HG03135 (cell line): ENCODE results near the gene EPN3.
A peak's percentile ranks its signal among the peaks of the same experiment; 100 is the strongest.

Experiments used
- ATAC-seq: cut with Tn5 transposase; IDR thresholded peaks from one replicate; pipeline ENCODE4 v1.9.1; 2021; ENCODE audit warnings: mild to moderate bottlenecking, moderate library complexity; ENCODE audit not compliant: unreplicated experiment

The EPN3 gene

DNA sequence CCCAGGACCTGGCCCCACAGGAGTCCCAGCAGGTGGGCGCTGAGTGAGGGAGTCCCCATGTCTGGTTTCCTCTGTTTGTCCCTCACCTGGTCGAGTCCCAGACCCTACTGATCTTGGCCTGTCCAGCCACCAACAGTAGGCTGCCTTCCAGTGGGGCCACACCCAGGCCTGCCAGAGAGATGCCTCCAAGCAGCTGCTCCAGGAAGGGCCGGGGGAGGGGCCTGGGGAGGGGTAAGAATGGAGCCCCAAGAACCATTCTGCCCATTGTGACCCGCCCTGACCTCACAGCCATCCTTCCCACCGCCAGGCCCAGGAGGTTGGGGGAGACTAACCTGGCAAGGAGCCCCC, 15.2 kb downstream of the EPN3 start:
- no peak for ATAC-seq

DNA sequence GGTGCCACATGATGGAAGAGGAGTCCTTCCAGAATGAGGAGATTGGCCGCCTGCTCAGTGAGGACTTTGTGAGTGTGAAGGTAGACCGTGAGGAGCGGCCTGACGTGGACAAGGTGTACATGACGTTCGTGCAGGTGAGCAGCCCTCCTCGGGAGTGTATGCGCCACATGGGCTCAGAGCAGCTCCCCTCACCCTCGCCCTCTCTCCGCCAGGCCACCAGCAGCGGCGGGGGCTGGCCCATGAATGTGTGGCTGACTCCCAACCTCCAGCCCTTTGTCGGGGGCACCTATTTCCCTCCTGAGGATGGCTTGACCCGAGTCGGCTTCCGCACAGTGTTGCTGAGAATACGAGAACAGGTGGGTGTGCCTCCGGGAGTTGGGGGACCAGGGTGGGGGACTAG, 16.3 kb downstream of the EPN3 start:
- ATAC-seq: no peak

DNA sequence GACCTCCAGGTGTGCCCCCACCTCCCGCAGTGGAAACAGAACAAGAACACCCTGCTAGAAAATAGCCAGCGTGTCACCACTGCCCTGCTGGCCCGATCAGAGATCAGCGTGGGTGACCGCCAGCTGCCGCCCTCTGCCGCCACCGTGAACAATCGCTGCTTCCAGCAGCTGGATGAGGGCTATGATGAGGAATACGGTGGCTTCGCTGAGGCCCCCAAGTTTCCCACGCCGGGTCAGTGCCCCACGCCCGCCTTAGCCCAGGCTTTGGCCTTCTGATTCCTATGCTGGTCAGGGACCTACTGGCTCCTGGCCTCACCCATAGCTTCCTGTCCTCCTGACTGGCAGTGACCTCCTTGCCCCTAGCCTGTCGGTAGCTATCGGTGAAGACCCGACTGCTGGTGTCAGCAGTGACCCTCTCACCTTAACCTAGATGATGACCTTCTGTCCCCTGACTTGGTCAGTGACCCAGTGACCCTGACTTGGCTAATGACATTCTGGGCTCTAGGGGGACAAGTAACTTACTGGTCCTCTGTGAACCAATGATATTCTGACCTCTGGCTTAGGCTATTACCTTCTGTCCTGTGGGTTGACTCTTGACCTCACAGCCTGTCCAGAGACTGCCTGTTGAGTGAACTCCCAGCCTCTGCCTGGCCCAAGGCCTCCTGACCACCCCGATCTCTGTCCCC, 16.9 kb downstream of the EPN3 start:
- no peak for ATAC-seq

DNA sequence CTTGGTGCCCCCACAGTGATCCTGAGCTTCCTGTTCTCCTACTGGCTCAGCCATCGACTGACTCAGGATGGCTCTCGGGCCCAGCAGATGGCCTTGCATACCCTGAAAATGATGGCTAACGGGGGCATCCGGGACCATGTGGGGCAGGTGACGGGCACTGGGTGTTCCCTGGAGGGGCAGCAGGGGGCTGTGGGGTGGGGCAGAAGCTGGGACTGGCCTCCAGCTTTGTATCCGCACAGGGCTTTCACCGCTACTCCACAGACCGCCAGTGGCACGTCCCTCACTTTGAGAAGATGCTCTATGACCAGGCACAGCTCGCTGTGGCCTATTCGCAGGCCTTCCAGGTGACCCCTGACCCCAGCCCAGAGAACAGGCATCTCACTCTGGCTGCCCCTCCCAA, 17.4 kb downstream of the EPN3 start:
- ATAC-seq: no peak

DNA sequence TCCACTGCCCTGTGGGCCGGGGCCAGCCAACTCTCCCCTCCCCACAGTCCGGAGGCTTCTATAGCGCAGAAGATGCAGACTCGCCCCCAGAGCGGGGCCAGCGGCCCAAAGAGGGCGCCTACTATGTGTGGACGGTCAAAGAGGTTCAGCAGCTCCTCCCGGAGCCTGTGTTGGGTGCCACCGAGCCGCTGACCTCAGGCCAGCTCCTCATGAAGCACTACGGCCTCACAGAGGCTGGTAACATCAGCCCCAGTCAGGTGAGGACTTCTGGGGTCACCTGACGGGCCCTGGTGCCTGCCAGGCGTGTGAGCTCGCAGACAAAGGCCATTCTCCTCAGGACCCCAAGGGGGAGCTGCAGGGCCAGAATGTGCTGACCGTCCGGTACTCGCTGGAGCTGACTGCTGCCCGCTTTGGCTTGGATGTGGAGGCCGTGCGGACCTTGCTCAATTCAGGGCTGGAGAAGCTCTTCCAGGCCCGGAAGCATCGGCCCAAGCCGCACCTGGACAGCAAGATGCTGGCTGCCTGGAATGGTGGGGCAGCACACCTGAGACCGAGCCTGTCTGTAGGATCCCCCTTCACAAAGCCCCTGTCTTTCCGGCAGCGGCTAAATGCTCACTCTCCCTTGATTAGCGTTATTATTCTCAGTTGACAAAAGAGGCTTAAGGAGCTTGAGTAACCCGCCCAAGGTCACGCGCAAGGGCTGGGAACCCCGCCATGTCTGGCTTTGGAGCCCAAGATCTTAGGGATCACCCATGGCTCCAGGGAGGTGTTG, 18.3 kb downstream of the EPN3 start:
- ATAC-seq: no peak

DNA sequence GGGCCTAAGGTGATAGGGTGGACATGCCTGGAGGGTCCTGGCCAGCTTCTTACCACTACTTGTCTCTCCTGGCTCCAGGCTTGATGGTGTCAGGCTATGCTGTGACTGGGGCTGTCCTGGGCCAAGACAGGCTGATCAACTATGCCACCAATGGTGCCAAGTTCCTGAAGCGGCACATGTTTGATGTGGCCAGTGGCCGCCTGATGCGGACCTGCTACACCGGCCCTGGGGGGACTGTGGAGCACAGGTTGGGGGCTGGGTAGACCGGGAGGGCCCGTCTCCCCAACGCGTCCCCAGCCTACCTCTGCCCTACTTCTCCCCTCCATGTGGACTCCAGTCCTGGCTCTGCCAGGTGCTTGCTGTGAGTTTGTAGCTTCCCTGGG, 18.9 kb downstream of the EPN3 start:
- ATAC-seq: no peak

DNA sequence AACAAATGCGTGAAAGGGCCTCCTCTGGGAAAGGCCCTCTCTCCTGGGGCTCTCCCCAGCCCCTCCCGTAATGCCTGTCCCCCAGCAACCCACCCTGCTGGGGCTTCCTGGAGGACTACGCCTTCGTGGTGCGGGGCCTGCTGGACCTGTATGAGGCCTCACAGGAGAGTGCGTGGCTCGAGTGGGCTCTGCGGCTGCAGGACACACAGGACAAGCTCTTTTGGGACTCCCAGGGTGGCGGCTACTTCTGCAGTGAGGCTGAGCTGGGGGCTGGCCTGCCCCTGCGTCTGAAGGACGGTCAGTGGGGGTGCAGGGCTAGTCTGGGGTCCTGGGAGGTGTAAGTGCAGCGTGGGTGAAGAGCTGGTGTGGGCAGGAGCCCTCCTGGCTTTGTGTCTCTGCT, 19.3 kb downstream of the EPN3 start:
- ATAC-seq: no peak

DNA sequence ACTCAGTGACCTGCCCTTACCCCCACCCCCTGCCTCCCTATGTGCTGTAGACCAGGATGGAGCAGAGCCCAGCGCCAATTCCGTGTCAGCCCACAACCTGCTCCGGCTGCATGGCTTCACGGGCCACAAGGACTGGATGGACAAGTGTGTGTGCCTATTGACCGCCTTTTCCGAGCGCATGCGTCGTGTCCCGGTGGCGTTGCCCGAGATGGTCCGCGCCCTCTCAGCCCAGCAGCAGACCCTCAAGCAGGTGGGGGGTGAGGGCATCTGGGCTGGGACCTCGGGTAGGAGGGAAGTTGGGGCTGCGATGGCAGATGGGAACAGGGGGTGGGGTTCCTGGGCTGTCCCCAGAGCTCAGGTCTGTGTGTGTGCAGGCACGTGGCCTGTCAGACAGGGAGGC, 21.7 kb downstream of the EPN3 start:
- ATAC-seq: no peak

DNA sequence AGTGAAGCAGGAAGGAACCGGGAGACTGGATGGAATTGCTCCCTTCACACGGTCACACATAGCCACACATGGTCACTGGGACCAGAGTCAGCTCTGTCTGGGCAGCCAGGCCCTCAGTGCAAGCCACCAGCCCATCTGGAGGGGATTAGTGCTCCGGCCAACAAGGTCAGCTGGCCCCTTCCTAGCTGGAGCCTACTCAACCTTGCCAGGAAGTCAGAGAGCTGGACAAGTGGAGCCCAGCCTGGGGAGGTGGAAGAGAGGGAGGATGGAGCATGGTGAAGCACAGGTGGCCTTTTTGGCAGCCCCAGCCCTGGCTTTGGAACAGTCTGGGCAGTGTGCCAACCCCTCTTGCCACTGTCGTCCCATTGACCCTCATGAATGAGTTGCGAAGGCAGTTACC, 24.3 kb downstream of the EPN3 start:
- ATAC-seq: no peak

DNA sequence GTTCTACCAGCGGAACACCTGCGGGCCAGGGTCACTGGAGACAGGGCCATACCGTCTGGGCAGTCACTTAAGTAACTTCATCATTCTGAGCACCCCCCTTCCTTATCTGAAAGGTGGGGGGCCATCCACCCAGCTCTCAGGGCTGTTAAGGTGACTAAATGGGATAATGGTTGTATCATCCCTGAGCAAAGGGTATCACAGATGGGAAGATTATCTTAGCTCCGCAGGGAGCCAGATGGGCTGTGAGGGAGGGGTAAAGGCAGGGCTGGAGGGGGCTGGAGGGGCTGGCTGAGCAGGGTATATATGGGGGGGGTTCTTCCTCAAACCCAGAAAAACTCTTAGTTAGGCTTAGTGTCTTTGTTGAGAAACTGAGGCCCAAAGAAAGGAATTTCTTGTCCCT, 25.1 kb downstream of the EPN3 start:
- ATAC-seq: no peak

DNA sequence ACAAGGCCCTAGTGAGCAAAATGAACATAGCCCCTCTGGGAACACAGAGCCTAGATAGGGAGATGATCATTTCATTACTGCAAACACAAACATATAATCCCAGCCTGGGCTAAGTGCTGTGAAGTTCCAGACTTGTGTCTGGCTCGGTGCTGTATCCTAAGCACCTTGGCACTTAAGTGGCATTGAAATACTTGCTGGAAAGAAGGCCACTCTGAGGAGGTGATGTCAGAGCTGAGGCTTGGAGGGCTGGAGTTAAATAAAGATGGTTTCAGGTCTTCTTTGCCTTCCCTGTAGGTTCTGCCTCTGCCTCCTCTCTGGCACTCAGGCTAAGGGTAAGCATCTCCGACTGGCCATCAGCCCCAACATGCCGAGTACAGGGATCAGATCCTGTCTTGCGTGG, 25.6 kb downstream of the EPN3 start:
- ATAC-seq: no peak

DNA sequence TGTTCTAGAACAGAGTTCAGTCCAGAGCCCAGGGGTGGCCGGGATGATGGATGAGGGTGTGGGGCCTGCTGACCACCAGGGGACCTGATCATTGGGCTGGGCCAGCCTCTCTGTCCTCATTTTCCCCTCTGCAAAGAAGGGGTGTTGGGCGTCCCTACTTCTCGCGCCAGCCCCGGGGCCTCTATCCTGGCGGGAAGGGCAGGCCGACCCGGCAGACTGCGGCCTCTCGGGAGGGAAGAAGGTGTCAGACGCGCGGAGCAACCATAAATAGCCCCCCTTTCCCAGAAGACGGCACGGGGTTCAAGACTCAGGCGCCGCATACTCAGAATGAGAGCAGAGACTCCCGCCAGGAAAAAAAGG, 26.0 kb downstream of the EPN3 start:
- no peak for ATAC-seq

DNA sequence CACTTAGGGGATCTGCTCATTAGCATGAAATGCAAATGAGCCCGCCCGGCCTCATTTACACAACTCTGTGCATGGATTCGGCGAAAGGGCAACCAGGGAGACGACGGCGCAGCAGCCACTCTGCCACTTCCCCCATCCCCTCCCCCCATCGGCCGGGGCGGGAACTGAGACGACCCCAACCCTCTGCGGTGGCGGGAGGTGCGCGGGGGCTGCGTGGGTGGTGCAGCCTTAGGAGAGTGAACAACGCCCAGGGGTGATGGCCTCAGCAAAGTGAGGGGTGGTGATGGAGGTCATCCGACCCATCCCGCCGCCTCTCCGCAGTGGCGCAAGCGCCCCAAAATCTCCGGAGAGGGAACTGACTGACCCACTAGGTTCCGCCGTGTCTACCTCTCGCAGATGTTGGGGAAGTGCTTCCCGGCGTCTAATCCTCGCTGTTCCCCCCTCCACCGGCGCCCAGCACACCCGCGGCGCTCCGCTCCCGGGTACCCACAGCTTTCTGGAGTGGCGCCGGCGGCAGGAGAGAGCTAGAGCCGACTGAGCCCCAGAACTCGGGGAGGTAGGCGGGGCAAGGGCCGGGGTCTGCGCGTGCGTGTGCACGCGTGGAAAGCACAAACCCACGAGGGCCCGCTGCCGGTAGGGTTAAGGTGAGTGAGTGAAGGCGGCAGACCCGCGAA, 26.5 kb downstream of the EPN3 start:
- ATAC-seq: no peak

DNA sequence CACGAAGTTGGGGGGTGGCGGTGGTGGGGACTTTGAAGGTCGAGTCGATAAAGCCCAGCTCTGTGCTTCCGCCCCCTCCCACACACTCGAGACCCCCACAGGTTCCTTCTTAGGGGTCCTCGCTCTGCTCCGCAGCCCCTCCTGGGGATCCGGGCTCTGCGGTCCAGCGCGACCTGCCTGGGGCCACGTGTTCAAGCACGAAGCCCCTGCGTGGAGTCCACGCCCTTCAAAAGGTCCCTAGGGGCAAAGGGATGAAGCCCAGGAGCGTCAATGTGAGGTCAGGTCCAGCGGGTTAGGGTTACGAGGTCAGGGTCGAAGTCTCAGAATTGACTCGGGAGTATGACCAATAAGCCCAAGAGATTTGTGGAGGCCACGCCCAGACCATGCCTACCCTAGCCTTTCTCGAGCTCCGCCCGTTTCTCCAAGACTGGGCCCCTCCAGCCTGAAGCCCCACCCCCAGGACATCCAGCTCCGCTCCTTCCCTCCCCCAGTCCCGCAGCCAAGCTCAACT, 27.2 kb downstream of the EPN3 start:
- no peak for ATAC-seq

DNA sequence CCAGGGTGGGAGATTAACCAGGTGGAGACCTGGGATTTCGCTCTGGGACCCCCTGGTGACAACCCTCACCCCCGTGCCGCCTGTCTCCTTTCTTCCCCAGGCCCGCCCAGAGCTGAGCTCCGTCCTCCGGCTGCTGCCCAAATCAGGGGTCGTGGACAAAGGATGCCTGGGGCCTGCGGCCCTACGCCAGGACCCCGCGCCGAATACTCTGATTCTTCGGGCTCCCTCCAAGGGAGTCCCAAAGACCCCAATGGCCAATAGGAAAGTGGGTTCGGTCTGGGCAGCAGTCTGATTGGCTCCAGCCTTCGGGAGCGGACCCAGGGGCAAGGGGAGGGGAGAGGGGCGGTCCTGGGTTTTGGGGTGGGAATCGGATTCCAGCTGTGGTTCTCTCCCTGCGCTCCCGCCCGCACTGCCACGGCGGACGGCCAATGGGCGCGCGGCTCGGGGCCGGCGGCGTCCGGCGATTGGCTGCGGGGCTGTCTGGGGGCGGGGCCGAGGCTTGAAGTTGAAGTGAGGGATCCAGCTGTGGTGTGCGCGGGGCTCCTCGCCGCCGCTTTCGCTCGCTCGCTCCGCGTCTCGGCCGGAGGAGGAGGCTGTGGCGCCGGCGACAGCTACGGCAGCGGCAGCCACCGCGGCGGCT, 27.8 kb downstream of the EPN3 start, which contains the start of gene CACNA1G:
Gene CACNA1G, plus strand, starts transcription at position 531 of the 640 bp plus-strand sequence. CDS start 745 bp downstream, outside the sequence.
- ATAC-seq: peak; percentile 91

DNA sequence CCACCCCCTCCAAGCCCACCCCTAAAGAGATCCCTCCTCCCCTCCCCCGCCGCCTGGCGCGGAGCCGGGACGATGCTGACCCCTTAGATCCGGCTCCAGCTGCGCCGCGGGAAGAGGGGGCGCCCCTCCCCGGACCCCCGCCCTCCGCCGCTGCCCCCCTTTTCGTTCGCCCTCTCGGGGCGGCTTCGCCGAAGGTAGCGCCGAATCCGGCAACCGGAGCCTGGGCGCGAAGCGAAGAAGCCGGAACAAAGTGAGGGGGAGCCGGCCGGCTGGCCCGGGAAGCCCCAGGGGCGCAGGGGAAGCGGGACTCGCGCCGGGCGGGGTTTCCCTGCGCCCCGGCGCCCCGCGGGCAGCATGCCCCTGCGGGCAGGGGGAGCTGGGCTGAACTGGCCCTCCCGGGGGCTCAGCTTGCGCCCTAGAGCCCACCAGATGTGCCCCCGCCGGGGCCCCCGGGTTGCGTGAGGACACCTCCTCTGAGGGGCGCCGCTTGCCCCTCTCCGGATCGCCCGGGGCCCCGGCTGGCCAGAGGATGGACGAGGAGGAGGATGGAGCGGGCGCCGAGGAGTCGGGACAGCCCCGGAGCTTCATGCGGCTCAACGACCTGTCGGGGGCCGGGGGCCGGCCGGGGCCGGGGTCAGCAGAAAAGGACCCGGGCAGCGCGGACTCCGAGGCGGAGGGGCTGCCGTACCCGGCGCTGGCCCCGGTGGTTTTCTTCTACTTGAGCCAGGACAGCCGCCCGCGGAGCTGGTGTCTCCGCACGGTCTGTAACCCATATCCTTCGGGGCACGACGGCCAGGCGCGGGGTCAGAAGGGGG, 28.6 kb downstream of the EPN3 start:
- no peak for ATAC-seq

DNA sequence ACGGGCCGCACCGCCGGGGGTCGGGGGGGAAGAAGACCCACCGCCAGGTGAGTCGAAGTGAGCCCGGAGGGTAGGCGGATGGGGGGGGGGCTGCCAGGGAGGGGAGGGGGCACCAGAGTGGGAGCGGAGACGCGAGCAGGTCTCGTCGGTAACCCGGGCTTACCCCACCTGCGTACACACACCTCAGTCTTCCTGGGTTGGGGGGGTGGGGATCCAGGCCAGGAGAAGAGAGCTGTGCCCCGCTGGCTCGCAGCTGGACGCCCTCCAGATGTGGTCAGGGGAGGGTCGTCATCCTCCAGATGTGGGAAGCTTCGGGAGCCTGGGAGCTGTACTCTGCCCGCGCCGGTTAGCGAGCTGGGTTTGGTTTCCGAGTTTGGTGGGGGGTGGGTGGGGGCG, 29.2 kb downstream of the EPN3 start:
- no peak for ATAC-seq

DNA sequence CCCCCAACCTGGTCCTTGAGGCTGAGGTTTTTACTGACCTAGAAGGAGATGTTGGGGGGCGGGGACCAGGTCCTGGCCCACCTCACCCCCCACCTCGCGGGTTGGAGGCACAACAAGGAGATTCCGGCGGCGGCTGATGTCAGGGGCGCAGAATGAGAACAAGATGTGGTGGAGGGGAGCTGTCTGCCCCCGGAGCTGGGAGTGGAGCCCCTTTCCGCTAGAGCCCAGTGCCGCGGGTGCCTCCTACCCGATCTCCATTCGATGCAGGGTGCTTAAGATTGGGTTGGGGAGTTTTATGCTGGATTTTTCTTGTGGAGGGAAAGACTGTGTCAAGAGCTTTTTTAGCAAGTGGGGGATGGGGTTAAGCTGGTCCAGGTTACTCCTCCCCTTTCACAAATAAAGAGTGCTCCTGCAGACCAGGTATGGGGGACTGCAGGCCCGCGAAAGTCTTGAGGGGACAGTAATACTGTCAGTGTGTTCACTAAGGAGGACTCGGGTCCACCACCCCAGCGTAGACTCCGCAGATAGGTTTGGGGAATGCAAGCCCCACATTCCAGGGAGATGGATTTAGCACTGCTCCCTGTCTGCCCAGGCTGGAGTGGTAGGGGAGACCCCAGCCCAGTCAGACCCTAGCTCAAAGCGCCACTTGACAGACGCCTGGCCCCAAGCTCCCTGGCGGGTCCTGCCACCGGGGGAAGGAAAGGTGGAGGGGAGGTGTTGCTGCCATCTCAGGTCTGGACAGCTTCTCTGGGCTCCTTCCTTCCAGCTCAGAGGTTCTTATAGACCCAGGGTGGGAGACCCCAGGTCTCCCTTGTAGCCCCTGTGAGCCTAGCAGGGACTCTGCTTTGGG, 29.9 kb downstream of the EPN3 start:
- no peak for ATAC-seq

DNA sequence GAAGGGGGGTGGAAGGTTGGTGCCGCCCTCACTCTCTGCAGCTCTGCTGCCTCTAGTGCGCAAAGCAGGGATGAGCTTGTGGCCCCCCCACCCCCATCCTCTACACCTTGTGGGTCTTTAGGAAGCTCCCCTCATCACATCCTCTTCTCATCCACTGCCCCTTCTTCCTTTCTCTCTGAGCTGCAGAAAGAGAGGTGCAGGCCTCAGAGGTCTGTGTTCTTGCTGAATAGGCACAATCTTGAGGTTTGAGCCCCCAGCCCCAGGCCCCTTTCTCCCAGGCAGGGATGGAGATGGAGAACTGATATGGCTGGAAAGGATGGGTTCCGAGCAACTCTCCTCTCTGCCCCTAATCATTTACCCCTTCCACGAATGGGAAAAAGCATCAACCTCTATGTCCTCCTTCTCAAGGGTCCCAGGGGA, 30.6 kb downstream of the EPN3 start:
- ATAC-seq: no peak

DNA sequence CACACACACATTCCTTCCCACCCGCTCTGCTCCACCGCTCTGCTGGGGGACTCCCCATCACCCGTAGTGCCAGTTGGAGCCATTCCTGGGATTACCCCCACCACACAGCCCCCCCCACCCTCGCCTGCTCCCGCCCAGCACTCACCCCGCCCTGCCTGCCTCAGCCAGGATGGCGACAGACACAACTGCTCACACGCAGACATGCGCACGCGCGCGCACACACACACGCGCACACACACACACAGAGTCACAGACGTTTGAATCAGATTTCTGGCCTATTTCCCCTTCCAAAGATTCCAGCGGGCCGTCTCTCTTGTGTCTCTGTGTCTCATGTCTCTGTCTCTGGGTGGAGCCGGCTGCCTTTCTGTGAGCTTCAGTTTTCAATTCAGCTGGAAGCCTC, 32.4 kb downstream of the EPN3 start:
- no peak for ATAC-seq
